ENCODE results near the gene CREB3L2.

The CREB3L2 gene

DNA sequence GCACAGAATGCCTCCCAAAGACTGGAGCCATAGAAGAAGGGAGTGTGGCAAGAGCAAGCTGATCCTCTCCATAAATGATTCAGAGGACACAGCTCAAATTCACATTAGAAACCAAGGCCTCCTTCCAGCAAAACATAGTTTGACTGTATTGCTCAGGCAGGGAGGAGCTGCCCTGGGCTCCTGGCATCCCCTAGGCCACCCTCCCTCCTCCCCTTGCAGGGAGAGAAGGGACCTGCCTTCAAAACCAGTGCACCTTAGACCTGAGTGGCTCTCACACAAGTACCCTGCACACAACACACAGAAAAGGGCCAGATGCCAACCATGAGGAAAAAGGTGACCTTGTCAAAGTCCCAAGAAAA is 64.7 kb downstream of the CREB3L2 start:
- Histone ChIP-seq H3K36me3 (ENCODE audit: control insufficient read depth in 1 of 2, insufficient read depth in 2 of 2, low read length in 2 of 2) (peaks cover 0 to 6% of the 10 kb centered on the region in 2 donors), H3K4me1 (ENCODE audit: control insufficient read depth in 1 of 2, insufficient read depth in 2 of 2, low read length in 2 of 2) (peaks cover 65 to 84% of the 10 kb centered on the region in 2 donors), H3K27me3 (ENCODE audit: control insufficient read depth in 1 of 2, insufficient read depth in 2 of 2, low read length in 2 of 2) (no peaks in the 10 kb centered on the region), H3K9ac (ENCODE audit: low read depth in 1 of 2, low read length in 2 of 2) (no peak overlapping the region), H3K4me3 (ENCODE audit: low read depth in 1 of 2, low read length in 2 of 2) (no peak overlapping the region), H3K9me3 (ENCODE audit: control insufficient read depth in 1 of 2, low read length in 2 of 2) (no peaks in the 10 kb centered on the region), H3K27ac (ENCODE audit: low read depth, low read length) (no peak overlapping the region)

DNA sequence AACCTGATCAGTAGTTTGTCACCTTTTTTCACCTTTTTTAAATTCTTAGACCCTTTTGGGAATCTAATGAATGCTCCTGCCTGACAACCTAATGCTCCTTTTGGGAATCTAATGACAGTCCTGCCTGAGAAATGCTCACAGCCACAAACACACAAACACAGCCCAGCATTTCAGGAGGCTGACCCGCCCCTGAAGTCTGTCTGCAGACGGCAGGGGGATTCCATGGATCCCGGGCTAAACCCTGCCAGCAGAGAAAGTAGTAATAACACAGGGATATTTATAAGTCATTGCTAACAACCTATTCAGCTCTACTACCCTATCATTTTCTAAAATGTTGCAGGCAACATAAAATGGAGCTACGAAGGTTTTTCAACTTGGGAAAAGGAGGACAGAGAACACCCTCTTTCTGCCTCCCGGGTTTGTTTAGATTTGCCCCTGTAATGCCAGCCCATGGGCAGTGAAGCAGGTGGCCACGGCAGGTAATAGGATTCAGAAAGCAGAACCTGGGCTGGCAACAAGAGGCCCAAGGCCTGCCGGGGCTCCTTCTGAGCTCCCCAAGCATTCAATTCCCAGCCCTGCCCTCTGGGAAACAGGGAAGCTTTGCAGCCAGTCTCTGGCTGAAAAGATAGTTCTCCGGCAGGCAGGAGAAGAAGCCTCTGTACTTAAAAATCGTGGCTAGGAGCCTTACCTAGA is 65.2 kb downstream of the CREB3L2 start:
- Histone ChIP-seq H3K4me3 (ENCODE audit: low read depth in 1 of 2, low read length in 2 of 2) (no peak overlapping the region), H3K9ac (ENCODE audit: low read depth in 1 of 2, low read length in 2 of 2) (peak overlapping the region; percentile 0 to 1), H3K27me3 (ENCODE audit: control insufficient read depth in 1 of 2, insufficient read depth in 2 of 2, low read length in 2 of 2) (no peaks in the 10 kb centered on the region), H3K36me3 (ENCODE audit: control insufficient read depth in 1 of 2, insufficient read depth in 2 of 2, low read length in 2 of 2) (peaks cover 0 to 6% of the 10 kb centered on the region in 2 donors), H3K4me1 (ENCODE audit: control insufficient read depth in 1 of 2, insufficient read depth in 2 of 2, low read length in 2 of 2) (peaks cover 65 to 83% of the 10 kb centered on the region in 2 donors), H3K9me3 (ENCODE audit: control insufficient read depth in 1 of 2, low read length in 2 of 2) (no peaks in the 10 kb centered on the region), H3K27ac (ENCODE audit: low read depth, low read length) (peak overlapping the region; percentile 13)

DNA sequence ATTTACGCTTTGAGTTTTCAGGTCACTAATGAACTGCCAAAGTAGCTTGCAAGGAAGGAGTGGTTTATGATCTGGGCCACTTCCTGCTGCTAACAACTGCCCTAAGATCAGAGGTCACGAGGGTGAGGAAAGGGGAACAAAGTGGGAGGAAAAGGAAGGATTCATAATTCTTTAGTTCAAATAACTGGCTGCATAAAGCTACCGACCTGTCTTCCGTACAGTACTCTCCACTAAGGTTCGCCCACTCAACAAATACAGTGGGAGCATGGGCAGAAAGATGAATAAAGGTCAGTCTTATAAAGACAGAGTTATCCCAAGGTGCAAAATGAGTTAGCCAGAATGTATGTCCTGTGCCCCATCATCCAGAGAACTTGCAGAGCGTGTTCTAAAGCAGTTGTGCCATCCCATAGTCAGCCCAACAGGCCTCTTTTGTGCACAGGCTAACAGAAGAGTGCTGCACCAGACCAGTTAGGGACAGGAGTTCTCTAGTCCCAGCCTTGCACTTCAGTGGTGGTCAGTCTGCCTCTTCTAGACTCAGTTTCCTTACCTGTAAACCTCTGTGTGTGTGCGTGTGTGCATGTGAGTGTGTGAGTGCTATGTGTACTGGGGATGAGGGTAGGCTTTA is 65.9 kb downstream of the CREB3L2 start:
- no peaks in the 10 kb centered on the region for H3K27me3 ChIP-seq (ENCODE audit: control insufficient read depth in 1 of 2, insufficient read depth in 2 of 2, low read length in 2 of 2)
- H3K4me3 ChIP-seq (ENCODE audit: low read depth in 1 of 2, low read length in 2 of 2), result peak overlapping the region in 1 of 2 donors; percentile 12
- H3K36me3 ChIP-seq (ENCODE audit: control insufficient read depth in 1 of 2, insufficient read depth in 2 of 2, low read length in 2 of 2), result peaks cover 0 to 6% of the 10 kb centered on the region in 2 donors
- peaks cover 61 to 76% of the 10 kb centered on the region in 2 donors for H3K4me1 ChIP-seq (ENCODE audit: control insufficient read depth in 1 of 2, insufficient read depth in 2 of 2, low read length in 2 of 2)
- H3K27ac ChIP-seq (ENCODE audit: low read depth, low read length), result peak overlapping the region; percentile 13
- H3K9me3 ChIP-seq (ENCODE audit: control insufficient read depth in 1 of 2, low read length in 2 of 2), result no peaks in the 10 kb centered on the region
- H3K9ac ChIP-seq (ENCODE audit: low read depth in 1 of 2, low read length in 2 of 2), result peak overlapping the region; percentile 0 to 1

DNA sequence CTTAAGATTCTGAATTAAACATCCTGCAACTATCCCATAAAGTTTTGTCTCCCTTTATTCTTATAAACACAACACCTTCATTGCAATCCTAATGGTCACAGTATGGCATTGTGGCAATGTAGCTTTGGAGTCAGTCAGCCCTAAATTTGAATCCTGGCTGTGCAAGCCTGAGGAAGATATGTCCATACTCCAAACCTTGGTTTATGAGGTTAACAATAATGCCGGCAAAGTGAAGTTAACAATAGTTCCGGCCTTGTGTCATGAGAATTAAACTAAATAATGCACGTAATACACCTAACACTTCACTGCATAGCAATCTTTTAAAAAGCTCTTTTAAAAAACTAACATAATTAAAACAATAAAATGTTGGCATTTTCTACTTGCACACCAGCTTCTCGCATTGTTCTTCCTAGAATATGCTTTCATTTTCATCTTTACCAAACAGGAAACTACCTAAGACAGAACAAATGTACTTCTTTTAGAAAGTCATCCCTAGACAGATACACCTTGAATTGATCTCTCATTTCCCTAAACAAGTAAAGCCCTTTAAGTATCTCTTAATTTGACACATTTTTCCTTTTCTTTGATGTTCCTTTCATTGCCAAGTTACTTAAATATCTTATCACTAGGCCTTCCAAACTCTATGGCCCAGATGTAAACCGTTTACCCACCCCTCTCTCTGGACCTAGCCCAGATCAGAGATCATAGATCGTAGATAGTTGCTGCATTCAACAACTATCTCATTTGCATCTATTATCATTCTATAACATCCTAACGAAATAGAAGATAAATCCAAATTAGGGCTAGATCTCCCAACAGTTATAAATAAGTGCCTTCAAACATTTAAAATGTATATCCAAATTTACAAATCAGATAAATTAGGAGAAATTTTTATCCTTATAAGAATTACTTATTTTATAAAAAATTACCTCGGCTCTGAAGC is 66.7 kb downstream of the CREB3L2 start:
- H3K4me3 ChIP-seq (ENCODE audit: low read depth in 1 of 2, low read length in 2 of 2), result peak overlapping the region; percentile 34 to 67
- H3K9ac ChIP-seq (ENCODE audit: low read depth in 1 of 2, low read length in 2 of 2), result peak overlapping the region; percentile 39 to 56
- H3K27ac ChIP-seq (ENCODE audit: low read depth, low read length), result peak overlapping the region; percentile 57
- no peaks in the 10 kb centered on the region for H3K27me3 ChIP-seq (ENCODE audit: control insufficient read depth in 1 of 2, insufficient read depth in 2 of 2, low read length in 2 of 2)
- H3K9me3 ChIP-seq (ENCODE audit: control insufficient read depth in 1 of 2, low read length in 2 of 2), result no peaks in the 10 kb centered on the region
- H3K36me3 ChIP-seq (ENCODE audit: control insufficient read depth in 1 of 2, insufficient read depth in 2 of 2, low read length in 2 of 2), result peaks cover 0 to 6% of the 10 kb centered on the region in 2 donors
- peaks cover 53 to 68% of the 10 kb centered on the region in 2 donors for H3K4me1 ChIP-seq (ENCODE audit: control insufficient read depth in 1 of 2, insufficient read depth in 2 of 2, low read length in 2 of 2)

DNA sequence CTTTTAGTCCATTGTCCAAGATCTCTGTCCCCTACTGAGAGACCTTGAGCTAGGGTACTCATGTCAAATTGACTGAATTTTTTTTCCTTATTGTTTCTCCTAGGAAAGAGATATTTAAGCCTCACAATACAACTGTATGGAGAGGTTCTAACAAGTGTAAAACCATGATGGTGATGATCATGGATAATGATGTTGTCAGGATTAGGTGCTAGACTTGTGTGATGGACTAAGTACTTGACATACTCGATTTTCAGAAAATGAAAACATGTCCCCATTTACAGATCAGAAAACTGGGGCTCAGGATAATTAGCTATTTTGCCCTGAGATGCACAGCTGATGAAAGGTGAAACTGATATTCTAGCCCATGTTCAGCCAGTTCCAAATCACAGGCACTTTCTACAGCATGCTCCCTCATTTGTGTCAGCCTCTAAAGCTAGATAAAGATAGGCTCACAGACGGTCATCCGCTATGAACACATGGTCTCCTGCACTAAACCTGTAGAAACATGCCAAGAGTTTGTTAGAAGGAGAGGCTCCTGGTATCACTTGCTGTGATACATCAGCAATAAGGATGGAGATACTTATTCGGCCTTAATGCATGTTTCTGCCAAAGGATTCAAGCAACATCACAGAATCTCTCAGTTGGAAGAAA is 67.6 kb downstream of the CREB3L2 start:
- H3K9me3 ChIP-seq (ENCODE audit: control insufficient read depth in 1 of 2, low read length in 2 of 2), result no peaks in the 10 kb centered on the region
- no peaks in the 10 kb centered on the region for H3K27me3 ChIP-seq (ENCODE audit: control insufficient read depth in 1 of 2, insufficient read depth in 2 of 2, low read length in 2 of 2)
- peak overlapping the region; percentile 39 to 56 for H3K9ac ChIP-seq (ENCODE audit: low read depth in 1 of 2, low read length in 2 of 2)
- peaks cover 0 to 6% of the 10 kb centered on the region in 2 donors for H3K36me3 ChIP-seq (ENCODE audit: control insufficient read depth in 1 of 2, insufficient read depth in 2 of 2, low read length in 2 of 2)
- peak overlapping the region; percentile 34 to 67 for H3K4me3 ChIP-seq (ENCODE audit: low read depth in 1 of 2, low read length in 2 of 2)
- peaks cover 49 to 60% of the 10 kb centered on the region in 2 donors for H3K4me1 ChIP-seq (ENCODE audit: control insufficient read depth in 1 of 2, insufficient read depth in 2 of 2, low read length in 2 of 2)
- H3K27ac ChIP-seq (ENCODE audit: low read depth, low read length), result peak overlapping the region; percentile 34

DNA sequence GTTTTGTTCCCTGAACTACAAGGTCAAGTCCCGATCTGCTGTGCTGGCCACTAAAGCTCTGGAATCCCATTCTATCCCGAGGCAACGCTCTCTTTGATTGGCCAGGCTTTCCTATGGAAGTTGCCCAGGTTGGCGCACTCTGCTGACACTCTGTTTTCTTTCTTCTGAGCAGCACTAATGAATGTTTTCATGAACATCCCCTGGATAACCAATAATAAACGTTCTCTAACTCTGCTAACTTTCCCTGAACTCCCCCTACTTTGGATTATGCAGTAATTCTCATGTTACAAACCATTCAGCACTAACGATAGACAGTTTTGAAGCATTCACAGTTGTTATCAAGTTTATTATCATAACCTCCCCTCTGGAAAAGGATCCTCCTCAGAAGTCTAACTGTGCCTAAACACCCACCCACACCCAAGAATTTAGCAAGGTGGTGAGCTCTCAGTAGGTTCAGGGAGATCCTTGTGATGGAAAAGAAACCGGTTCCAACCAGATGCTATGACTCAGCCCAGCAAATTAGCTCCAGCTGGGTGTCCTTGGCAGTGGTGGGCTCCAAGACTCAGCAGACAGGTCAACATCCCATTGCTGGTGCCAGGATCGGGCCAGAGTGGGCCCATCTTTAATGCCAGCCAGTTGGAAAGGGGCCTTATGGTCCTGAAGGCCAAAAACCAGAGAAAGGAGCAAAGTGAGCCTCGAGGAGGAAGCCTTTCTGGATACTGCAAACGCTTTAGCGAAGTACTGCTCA is 68.4 kb downstream of the CREB3L2 start:
- Histone ChIP-seq H3K36me3 (ENCODE audit: control insufficient read depth in 1 of 2, insufficient read depth in 2 of 2, low read length in 2 of 2) (peaks cover 5 to 6% of the 10 kb centered on the region in 2 donors), H3K27ac (ENCODE audit: low read depth, low read length) (peak overlapping the region; percentile 34), H3K9ac (ENCODE audit: low read depth in 1 of 2, low read length in 2 of 2) (peak overlapping the region in 1 of 2 donors; percentile 0), H3K4me1 (ENCODE audit: control insufficient read depth in 1 of 2, insufficient read depth in 2 of 2, low read length in 2 of 2) (peaks cover 49 to 60% of the 10 kb centered on the region in 2 donors), H3K27me3 (ENCODE audit: control insufficient read depth in 1 of 2, insufficient read depth in 2 of 2, low read length in 2 of 2) (no peaks in the 10 kb centered on the region), H3K4me3 (ENCODE audit: low read depth in 1 of 2, low read length in 2 of 2) (peak overlapping the region; percentile 3 to 67), H3K9me3 (ENCODE audit: control insufficient read depth in 1 of 2, low read length in 2 of 2) (no peaks in the 10 kb centered on the region)

DNA sequence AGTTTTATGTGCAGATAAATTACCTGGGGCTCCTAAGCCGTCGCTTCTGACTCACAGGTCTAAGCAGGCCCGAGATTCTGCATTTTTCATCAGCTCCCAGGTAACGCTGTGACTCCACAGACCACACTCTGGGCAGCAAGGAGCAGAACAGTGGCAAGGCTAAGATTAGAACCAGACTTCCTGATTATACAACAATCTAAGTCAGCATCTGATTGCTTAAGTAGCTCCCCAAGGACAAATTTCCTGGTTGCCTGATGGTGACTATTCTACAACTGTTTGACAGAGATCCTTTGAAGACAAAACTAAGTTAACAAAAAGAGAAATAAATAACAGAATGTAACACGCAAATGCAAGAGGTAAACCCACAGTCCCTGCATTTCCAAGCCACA is 69.0 kb downstream of the CREB3L2 start:
- peak overlapping the region; percentile 5 for H3K27ac ChIP-seq (ENCODE audit: low read depth, low read length)
- peak overlapping the region in 1 of 2 donors; percentile 3 for H3K9ac ChIP-seq (ENCODE audit: low read depth in 1 of 2, low read length in 2 of 2)
- peak overlapping the region in 1 of 2 donors; percentile 67 for H3K4me3 ChIP-seq (ENCODE audit: low read depth in 1 of 2, low read length in 2 of 2)
- H3K27me3 ChIP-seq (ENCODE audit: control insufficient read depth in 1 of 2, insufficient read depth in 2 of 2, low read length in 2 of 2), result no peaks in the 10 kb centered on the region
- peaks cover 47 to 57% of the 10 kb centered on the region in 2 donors for H3K4me1 ChIP-seq (ENCODE audit: control insufficient read depth in 1 of 2, insufficient read depth in 2 of 2, low read length in 2 of 2)
- no peaks in the 10 kb centered on the region for H3K9me3 ChIP-seq (ENCODE audit: control insufficient read depth in 1 of 2, low read length in 2 of 2)
- peaks cover 7 to 9% of the 10 kb centered on the region in 2 donors for H3K36me3 ChIP-seq (ENCODE audit: control insufficient read depth in 1 of 2, insufficient read depth in 2 of 2, low read length in 2 of 2)

DNA sequence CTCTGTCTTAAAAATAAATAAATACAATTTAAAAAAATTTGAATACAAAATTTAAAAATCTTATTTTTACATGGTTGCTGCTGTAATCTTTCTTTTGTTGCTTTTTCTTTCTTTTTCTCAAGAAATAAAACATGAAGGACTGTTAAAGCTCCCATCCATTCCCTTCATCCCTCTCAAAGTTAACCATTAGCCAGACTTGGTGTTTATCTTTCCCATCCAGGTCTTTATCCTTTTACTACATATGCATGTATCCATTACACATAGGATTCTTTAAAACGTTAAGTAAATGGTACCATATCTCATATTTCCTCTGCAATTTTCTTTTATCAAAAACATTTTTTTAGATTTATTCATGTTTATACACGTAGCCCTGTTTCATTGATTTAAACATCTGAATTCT is 70.1 kb downstream of the CREB3L2 start:
- Histone ChIP-seq H3K36me3 (ENCODE audit: control insufficient read depth in 1 of 2, insufficient read depth in 2 of 2, low read length in 2 of 2) (peaks cover 17 to 19% of the 10 kb centered on the region in 2 donors), H3K9ac (ENCODE audit: low read depth in 1 of 2, low read length in 2 of 2) (no peak overlapping the region), H3K27me3 (ENCODE audit: control insufficient read depth in 1 of 2, insufficient read depth in 2 of 2, low read length in 2 of 2) (no peaks in the 10 kb centered on the region), H3K27ac (ENCODE audit: low read depth, low read length) (no peak overlapping the region), H3K9me3 (ENCODE audit: control insufficient read depth in 1 of 2, low read length in 2 of 2) (no peaks in the 10 kb centered on the region), H3K4me3 (ENCODE audit: low read depth in 1 of 2, low read length in 2 of 2) (no peak overlapping the region), H3K4me1 (ENCODE audit: control insufficient read depth in 1 of 2, insufficient read depth in 2 of 2, low read length in 2 of 2) (peaks cover 41 to 49% of the 10 kb centered on the region in 2 donors)

DNA sequence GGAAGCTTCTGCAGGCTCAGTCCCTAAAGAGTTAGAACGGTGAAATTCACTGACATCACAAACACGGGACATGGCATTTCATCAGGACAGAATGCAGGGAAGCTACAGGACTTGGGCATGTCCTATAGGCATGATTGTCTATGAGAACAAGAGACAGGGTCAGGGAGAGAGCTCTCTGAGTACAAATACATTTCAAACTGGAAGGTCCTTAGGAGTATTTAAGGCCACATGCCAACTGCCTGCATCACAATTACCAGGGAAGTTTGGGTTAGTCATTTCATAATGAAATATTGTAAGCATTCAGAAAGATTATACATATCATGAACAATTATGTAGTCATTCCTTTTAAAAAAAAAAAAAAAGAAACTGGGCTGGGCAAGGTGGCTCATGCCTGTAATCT is 71.3 kb downstream of the CREB3L2 start:
- peaks cover 29 to 37% of the 10 kb centered on the region in 2 donors for H3K4me1 ChIP-seq (ENCODE audit: control insufficient read depth in 1 of 2, insufficient read depth in 2 of 2, low read length in 2 of 2)
- peaks cover 17 to 31% of the 10 kb centered on the region in 2 donors for H3K36me3 ChIP-seq (ENCODE audit: control insufficient read depth in 1 of 2, insufficient read depth in 2 of 2, low read length in 2 of 2)
- no peaks in the 10 kb centered on the region for H3K9me3 ChIP-seq (ENCODE audit: control insufficient read depth in 1 of 2, low read length in 2 of 2)
- no peaks in the 10 kb centered on the region for H3K27me3 ChIP-seq (ENCODE audit: control insufficient read depth in 1 of 2, insufficient read depth in 2 of 2, low read length in 2 of 2)
- no peak overlapping the region for H3K27ac ChIP-seq (ENCODE audit: low read depth, low read length)
- H3K4me3 ChIP-seq (ENCODE audit: low read depth in 1 of 2, low read length in 2 of 2), result no peak overlapping the region
- H3K9ac ChIP-seq (ENCODE audit: low read depth in 1 of 2, low read length in 2 of 2), result no peak overlapping the region

Data from duodenal mucosa (tissue), 2 donors.